Fibroblast of peridontal ligament (primary cell): ENCODE data around the gene CCDC9B.

Source experiments
- DNase-seq: peaks from one replicate; pipeline ENCODE4 v3.0.0-alpha.2; 2010; ENCODE audit errors: extremely low read depth

CCDC9B gene

GRCh38 chr15:40345867-40346578, 5.3 kb upstream of the CCDC9B start:
- DNase-seq = no peak

GRCh38 chr15:40345225-40345866, 4.6 kb upstream of the CCDC9B start:
- DNase-seq = no peak

GRCh38 chr15:40344631-40345120, 3.9 kb upstream of the CCDC9B start:
- DNase-seq = peak; percentile 66

GRCh38 chr15:40344217-40344616, 3.5 kb upstream of the CCDC9B start:
- DNase-seq = no peak

- DNase-seq = peak; percentile 75
These were observed 2.8 kb upstream of the CCDC9B start for GRCh38 chr15:40343512-40343911.

- DNase-seq = no peak
These were observed 1.9 kb upstream of the CCDC9B start for GRCh38 chr15:40342416-40343320.

- peak; percentile 79 for DNase-seq
These were observed 550 bp downstream of the CCDC9B start for GRCh38 chr15:40340038-40340739.

GRCh38 chr15:40339621-40339945, 1.2 kb downstream of the CCDC9B start:
- DNase-seq = no peak

- peak; percentile 57 for DNase-seq
These were observed 1.7 kb downstream of the CCDC9B start for GRCh38 chr15:40338921-40339620.

- DNase-seq = no peak
These were observed 2.6 kb downstream of the CCDC9B start for GRCh38 chr15:40338041-40338657.

GRCh38 chr15:40337597-40337996, 3.1 kb downstream of the CCDC9B start:
- no peak for DNase-seq

- no peak for DNase-seq
These were observed 4.0 kb downstream of the CCDC9B start for GRCh38 chr15:40336744-40337122.

- no peak for DNase-seq
These were observed 4.6 kb downstream of the CCDC9B start for GRCh38 chr15:40335938-40336743.

- DNase-seq = no peak
These were observed 5.6 kb downstream of the CCDC9B start for GRCh38 chr15:40334941-40335795.

GRCh38 chr15:40334541-40334940, 6.2 kb downstream of the CCDC9B start:
- DNase-seq = no peak

GRCh38 chr15:40333922-40334492, 6.7 kb downstream of the CCDC9B start:
- DNase-seq = peak; percentile 65

- no peak for DNase-seq
These were observed 8.5 kb downstream of the CCDC9B start for GRCh38 chr15:40332113-40332781.

GRCh38 chr15:40331637-40332036, 9.1 kb downstream of the CCDC9B start:
- DNase-seq = no peak
